Right lobe of liver (tissue), 6 donors: Measurements from ENCODE around the gene ADGRF4. TPM values are rescaled to one million over a fixed set of nuclear protein-coding genes. Genes with fewer than 3 reads are reported as not detected.

Experiments
- ATAC-seq, 4 donors: fragments of 200-7000 bp; cut with Tn5 transposase; one replicate each; pipeline ENCODE4 v1.9.1; 2020; ENCODE audit warnings: mild to moderate bottlenecking in 4 of 4, moderate library complexity in 4 of 4
- DNase-seq, 3 donors: peaks; one replicate each; pipeline ENCODE4 v3.0.0-alpha.2; 2020
- H3K27ac ChIP-seq, 3 donors: fragments of 200-600 bp; one replicate each; pipeline ENCODE4 v1.8.0; 2022
- H3K27me3 ChIP-seq, 2 donors: fragments of 200-600 bp; one replicate each; pipeline ENCODE4 v1.8.0; 2022
- H3K36me3 ChIP-seq, 4 donors: fragments of 200-600 bp; sonication (generic) in 1 of 4; one replicate each; pipeline versions ENCODE4 v1.5.1 to v1.8.0; 2017 to 2022; ENCODE audit warnings: control low read depth in 1 of 4
- H3K4me1 ChIP-seq, 4 donors: fragments of 200-600 bp; sonication (generic) in 1 of 4; one replicate each; pipeline versions ENCODE4 v1.5.1 to v1.8.0; 2017 to 2022; ENCODE audit warnings: control low read depth in 1 of 4
- H3K4me3 ChIP-seq, 3 donors: fragments of 200-600 bp; one replicate each; pipeline ENCODE4 v1.8.0; 2022
- H3K9me3 ChIP-seq, 4 donors: fragments of 200-600 bp; sonication (generic) in 1 of 4; one replicate each; pipeline versions ENCODE4 v1.5.1 to v1.8.0; 2017 to 2022; ENCODE audit warnings: control low read depth in 1 of 4
- POLR2A ChIP-seq: fragments of 450-650 bp; IDR thresholded peaks from one replicate; pipeline ENCODE4 v1.6.1; 2017; ENCODE audit warnings: antibody characterized with exemption, mild to moderate bottlenecking
- WGBS: methylation state at CpG from one replicate; pipeline ENCODE4 v1.1.6; 2018; ENCODE audit warnings: low coverage, low lambda C conversion rate; ENCODE audit not compliant: insufficient coverage; ENCODE audit errors: missing lambda C conversion rate; 5-methylcytosine and 5-hydroxymethylcytosine counted together
- intact Hi-C, 2 donors: fragments of 100-400 bp; cut with DNase I; formaldehyde crosslinking; loops; one replicate each; pipeline versions ENCODE4 v1.11.2 to v1.14.1; 2022
- total RNA-seq, 6 experiments: library from RNA; depleted of rRNA in 2 of 6; stranded (reverse); fragments of >200 nt in 2 of 6; fragmentation: NEBNext Ultra II Directional in 3 of 6; extraction: Animal tissue kit (Norgen Biotek cat#: 25700) in 3 of 6; gene quantifications; one replicate each; pipeline versions ENCODE4 v1.1.0 to v1.2.4, GENCODE V29; 2016 to 2023
- TF ChIP-seq, protein P1 (sequence below), 4 donors: fragments of 200-600 bp in 3 of 4; fragments of 450-650 bp in 1 of 4; IDR thresholded peaks; one replicate each; pipeline versions ENCODE4 v1.5.1 to v1.8.0; 2016 to 2022; ENCODE audit warnings: antibody characterized with exemption in 4 of 4, mild to moderate bottlenecking in 2 of 4
- donor health status: DM: no; HTN: yes; CAD: no.
- donor health status: DM: no; HTN: no; CAD: no.
- donor health status: DM: no; HTN: no; CAD: no.
- donor health status: DM: no; HTN: yes; CAD: no.
- donor health status: DM: no; HTN: yes; CAD: no.

Gene ADGRF4
- total RNA-seq, 6 experiments from 2014 or later, result not detected

GRCh38 chr6:47722194-47722593, 23.8 kb downstream of the ADGRF4 start:
- Histone ChIP-seq H3K4me1 (no peaks in the 10 kb centered on the region), H3K9me3 (no peaks in the 10 kb centered on the region), H3K27me3 (no peaks in the 10 kb centered on the region), H3K36me3 (no peaks in the 10 kb centered on the region), H3K27ac (no peak overlapping the region), H3K4me3 (no peak overlapping the region)
- whole genome bisulfite sequencing, result 47% methylated on average over 3 of the region's 3 CpGs
- intact Hi-C loops, result no loop called here
- DNase-seq (no peak), ATAC-seq (no peak)
- no peak for TF ChIP-seq POLR2A
- TF ChIP-seq, protein P1, sequence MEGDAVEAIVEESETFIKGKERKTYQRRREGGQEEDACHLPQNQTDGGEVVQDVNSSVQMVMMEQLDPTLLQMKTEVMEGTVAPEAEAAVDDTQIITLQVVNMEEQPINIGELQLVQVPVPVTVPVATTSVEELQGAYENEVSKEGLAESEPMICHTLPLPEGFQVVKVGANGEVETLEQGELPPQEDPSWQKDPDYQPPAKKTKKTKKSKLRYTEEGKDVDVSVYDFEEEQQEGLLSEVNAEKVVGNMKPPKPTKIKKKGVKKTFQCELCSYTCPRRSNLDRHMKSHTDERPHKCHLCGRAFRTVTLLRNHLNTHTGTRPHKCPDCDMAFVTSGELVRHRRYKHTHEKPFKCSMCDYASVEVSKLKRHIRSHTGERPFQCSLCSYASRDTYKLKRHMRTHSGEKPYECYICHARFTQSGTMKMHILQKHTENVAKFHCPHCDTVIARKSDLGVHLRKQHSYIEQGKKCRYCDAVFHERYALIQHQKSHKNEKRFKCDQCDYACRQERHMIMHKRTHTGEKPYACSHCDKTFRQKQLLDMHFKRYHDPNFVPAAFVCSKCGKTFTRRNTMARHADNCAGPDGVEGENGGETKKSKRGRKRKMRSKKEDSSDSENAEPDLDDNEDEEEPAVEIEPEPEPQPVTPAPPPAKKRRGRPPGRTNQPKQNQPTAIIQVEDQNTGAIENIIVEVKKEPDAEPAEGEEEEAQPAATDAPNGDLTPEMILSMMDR (IDR thresholded peaks at IDR 0.05), result no peak

DNA sequence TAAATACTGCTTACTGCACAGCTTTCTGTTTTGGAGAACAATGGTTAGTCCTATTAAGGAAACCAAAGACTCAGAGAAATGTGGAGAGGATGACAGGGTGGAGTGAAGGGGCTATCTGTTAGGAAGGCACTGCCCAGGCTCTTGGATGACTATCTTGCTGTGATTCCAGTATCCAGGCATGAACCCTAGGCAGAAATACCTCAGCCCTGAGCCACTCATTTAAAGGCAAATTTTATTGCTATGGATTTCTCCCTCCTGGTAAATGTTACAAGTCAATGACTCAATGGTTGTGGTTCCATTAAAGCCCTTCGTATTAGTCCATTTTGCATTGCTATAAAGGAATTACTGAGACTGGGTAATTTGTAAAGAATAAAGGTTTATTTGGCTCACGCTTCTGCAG, 25.9 kb downstream of the ADGRF4 start:
- TF ChIP-seq POLR2A, result no peak
- TF ChIP-seq, protein P1 (IDR thresholded peaks at IDR 0.05), result no peak
- Histone ChIP-seq H3K27me3 (no peaks in the 10 kb centered on the region), H3K9me3 (no peaks in the 10 kb centered on the region), H3K27ac (no peak overlapping the region), H3K36me3 (no peaks in the 10 kb centered on the region), H3K4me3 (no peak overlapping the region), H3K4me1 (no peaks in the 10 kb centered on the region)
- DNase-seq (no peak), ATAC-seq (no peak)
- intact Hi-C loops, result no loop called here
- 82% methylated on average over 2 of the region's 2 CpGs for WGBS

- DNase-seq (no peak), ATAC-seq (no peak)
- H3K4me3 ChIP-seq, result no peak overlapping the region
- TF ChIP-seq, protein P1 (IDR thresholded peaks at IDR 0.05), result no peak
- TF ChIP-seq POLR2A, result no peak
- H3K27ac ChIP-seq, result no peak overlapping the region
- H3K9me3 ChIP-seq, result no peaks in the 10 kb centered on the region
- H3K4me1 ChIP-seq, result no peaks in the 10 kb centered on the region
- 33% methylated on average over 2 of the region's 2 CpGs for WGBS
- H3K27me3 ChIP-seq, result no peaks in the 10 kb centered on the region
- intact Hi-C loops, result no loop called here
- no peaks in the 10 kb centered on the region for H3K36me3 ChIP-seq
Measured at GRCh38 chr6:47727391-47727790, 29.0 kb downstream of the ADGRF4 start.

GRCh38 chr6:47729019-47729418, 30.6 kb downstream of the ADGRF4 start:
- no peak for ATAC-seq
- Histone ChIP-seq H3K4me1 (no peaks in the 10 kb centered on the region), H3K27ac (no peak overlapping the region), H3K9me3 (no peaks in the 10 kb centered on the region), H3K4me3 (no peak overlapping the region), H3K36me3 (no peaks in the 10 kb centered on the region), H3K27me3 (no peaks in the 10 kb centered on the region)
- intact Hi-C loops, result no loop called here
- TF ChIP-seq POLR2A, result no peak
- TF ChIP-seq, protein P1 (IDR thresholded peaks at IDR 0.05), result no peak
- no peak for DNase-seq
- WGBS, result 13% methylated on average over 2 of the region's 2 CpGs

DNA sequence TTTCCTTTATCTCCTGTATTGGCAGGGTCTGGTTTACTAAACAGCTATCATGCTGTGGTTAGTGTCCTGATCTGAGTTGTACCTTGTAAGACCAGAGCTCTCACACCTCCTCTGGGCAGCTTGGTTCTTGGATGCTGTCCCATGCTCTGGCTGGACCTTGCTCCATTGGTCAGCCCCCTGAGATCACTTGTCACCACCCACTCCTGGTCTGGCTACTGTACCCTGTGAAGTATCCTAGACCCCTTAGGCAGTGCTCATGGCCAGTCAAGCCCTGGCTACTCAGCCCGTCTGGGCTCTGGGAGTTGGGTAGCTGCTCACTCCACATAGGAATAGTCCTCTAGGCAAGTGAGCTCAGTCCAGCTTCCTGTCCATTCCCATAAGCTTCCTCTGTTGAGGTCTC, 31.1 kb downstream of the ADGRF4 start:
- intact Hi-C loops, result no loop called here
- Histone ChIP-seq H3K4me3 (no peak overlapping the region), H3K9me3 (no peaks in the 10 kb centered on the region), H3K4me1 (no peaks in the 10 kb centered on the region), H3K27me3 (no peaks in the 10 kb centered on the region), H3K36me3 (no peaks in the 10 kb centered on the region), H3K27ac (no peak overlapping the region)
- WGBS, result no CpG with 5 or more reads among the region's 1 CpG
- no peak for ATAC-seq
- DNase-seq, result no peak
- no peak for TF ChIP-seq POLR2A
- TF ChIP-seq, protein P1 (IDR thresholded peaks at IDR 0.05), result no peak
